Parathyroid adenoma (tissue), 2 donors: ENCODE results near the gene FSD2.
"Not testable (repeated sequence)": the region's sequence is repeated elsewhere in the genome, so short reads cannot be mapped to it uniquely, and the experiment has no call there.

Source experiments
- H2AFZ ChIP-seq: fragments of 300-600 bp; sonication (generic); one replicate; pipeline ENCODE4 v1.7.0; 2017; ENCODE audit warnings: antibody characterized with exemption, mild to moderate bottlenecking
- H3K27ac ChIP-seq: fragments of 300-600 bp; sonication (generic); one replicate; pipeline ENCODE4 v1.7.0; 2017
- H3K27me3 ChIP-seq: fragments of 300-600 bp; sonication (generic); one replicate; pipeline ENCODE4 v1.7.0; 2017; ENCODE audit warnings: low read length; ENCODE audit not compliant: control insufficient read depth, insufficient read depth
- H3K36me3 ChIP-seq: fragments of 300-600 bp; sonication (generic); one replicate; pipeline ENCODE4 v1.7.0; 2017; ENCODE audit warnings: low read length; ENCODE audit not compliant: control insufficient read depth, insufficient read depth
- H3K4me1 ChIP-seq: fragments of 300-600 bp; sonication (generic); one replicate; pipeline ENCODE4 v1.7.0; 2017; ENCODE audit warnings: control low read depth
- H3K4me2 ChIP-seq: fragments of 300-600 bp; sonication (generic); one replicate; pipeline ENCODE4 v1.7.0; 2017; ENCODE audit warnings: low read length
- H3K4me3 ChIP-seq: fragments of 300-600 bp; sonication (generic); one replicate; pipeline ENCODE4 v1.7.0; 2017; ENCODE audit warnings: low read depth, low read length
- H3K79me2 ChIP-seq: fragments of 300-600 bp; sonication (generic); one replicate; pipeline ENCODE4 v1.7.0; 2017; ENCODE audit warnings: control low read depth
- H3K9ac ChIP-seq: fragments of 300-600 bp; sonication (generic); one replicate; pipeline ENCODE4 v1.7.0; 2017; ENCODE audit warnings: mild to moderate bottlenecking
- H3K9me3 ChIP-seq: fragments of 300-600 bp; sonication (generic); one replicate; pipeline ENCODE4 v1.7.0; 2017; ENCODE audit warnings: low read length; ENCODE audit not compliant: control insufficient read depth
- TF ChIP-seq, protein P1 (sequence below): fragments of 300-600 bp; sonication (generic); IDR thresholded peaks from one replicate; pipeline ENCODE4 v1.7.0; 2017; ENCODE audit warnings: antibody characterized with exemption, mild to moderate bottlenecking
- donor health status: primary hyperparathyroidism.

FSD2 gene

DNA sequence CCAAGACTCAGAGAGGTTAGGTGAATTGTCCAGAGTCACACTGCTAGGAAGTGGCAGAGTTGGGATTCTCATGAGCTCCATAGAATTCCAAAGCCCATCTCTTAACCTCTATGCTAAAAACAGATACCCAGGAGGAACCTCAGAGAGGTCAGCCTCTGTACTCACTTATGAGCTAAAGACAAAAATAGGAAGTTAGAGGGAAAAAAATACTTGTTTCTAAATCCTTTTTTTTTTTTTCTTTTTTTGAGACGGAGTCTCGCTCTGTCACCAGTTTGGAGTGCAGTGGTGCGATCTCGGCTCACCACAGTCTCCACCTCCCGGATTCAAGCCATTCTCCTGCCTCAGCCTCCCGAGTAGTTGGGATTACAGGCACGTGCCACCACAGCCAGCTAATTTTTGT, 31.4 kb downstream of the FSD2 start:
- Histone ChIP-seq H3K4me2 (no peak overlapping the region), H2AFZ (no peak overlapping the region), H3K79me2 (no peaks in the 10 kb centered on the region), H3K9me3 (no peaks in the 10 kb centered on the region), H3K4me3 (no peak overlapping the region), H3K27me3 (no peaks in the 10 kb centered on the region), H3K36me3 (no peaks in the 10 kb centered on the region), H3K27ac (no peak overlapping the region), H3K4me1 (no peaks in the 10 kb centered on the region), H3K9ac (no peak overlapping the region)
- TF ChIP-seq, protein P1, sequence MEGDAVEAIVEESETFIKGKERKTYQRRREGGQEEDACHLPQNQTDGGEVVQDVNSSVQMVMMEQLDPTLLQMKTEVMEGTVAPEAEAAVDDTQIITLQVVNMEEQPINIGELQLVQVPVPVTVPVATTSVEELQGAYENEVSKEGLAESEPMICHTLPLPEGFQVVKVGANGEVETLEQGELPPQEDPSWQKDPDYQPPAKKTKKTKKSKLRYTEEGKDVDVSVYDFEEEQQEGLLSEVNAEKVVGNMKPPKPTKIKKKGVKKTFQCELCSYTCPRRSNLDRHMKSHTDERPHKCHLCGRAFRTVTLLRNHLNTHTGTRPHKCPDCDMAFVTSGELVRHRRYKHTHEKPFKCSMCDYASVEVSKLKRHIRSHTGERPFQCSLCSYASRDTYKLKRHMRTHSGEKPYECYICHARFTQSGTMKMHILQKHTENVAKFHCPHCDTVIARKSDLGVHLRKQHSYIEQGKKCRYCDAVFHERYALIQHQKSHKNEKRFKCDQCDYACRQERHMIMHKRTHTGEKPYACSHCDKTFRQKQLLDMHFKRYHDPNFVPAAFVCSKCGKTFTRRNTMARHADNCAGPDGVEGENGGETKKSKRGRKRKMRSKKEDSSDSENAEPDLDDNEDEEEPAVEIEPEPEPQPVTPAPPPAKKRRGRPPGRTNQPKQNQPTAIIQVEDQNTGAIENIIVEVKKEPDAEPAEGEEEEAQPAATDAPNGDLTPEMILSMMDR, result no peak

DNA sequence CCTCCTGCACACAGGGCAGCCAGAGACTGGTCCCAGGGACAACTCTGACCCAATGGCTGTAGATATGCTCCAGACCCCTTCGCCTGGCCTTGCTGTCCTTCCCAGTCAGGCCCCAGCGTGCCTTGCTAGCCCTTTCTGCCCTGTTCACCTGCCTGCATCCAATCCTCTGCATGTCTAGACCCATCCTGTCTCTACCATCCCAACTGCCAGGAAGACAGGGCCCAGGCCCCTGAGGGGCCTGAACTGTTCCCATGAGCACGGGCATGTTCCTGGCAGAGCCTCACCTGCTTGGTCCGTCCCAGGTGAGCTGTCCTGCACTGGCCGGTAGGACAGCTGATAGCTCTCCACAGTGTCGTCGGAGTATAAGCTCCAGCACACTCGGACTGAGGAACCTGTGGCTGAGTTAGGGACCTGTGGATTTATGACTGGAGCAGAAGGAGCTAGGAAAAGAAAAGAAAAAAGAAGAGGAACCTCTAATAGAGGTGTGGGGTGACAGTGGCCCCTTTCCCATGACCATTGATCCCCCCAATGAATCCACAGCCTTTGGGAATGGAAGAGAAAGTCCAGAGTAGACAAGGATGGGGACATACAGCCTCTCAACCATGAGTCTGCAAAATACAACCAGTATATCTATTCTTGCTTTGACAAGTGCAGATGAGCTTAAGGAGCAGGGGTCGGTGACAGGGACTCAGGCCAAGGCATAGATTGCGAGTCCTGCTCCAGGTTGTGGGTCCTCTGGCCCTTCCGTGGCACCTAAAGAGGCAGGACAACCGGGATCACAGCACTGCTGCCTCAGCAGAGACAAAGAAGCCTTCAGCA, 33.9 kb downstream of the FSD2 start:
- no peaks in the 10 kb centered on the region for H3K79me2 ChIP-seq
- H3K36me3 ChIP-seq, result no peaks in the 10 kb centered on the region
- no peak overlapping the region for H2AFZ ChIP-seq
- no peaks in the 10 kb centered on the region for H3K4me1 ChIP-seq
- H3K9me3 ChIP-seq, result no peaks in the 10 kb centered on the region
- no peak overlapping the region for H3K4me2 ChIP-seq
- H3K4me3 ChIP-seq, result no peak overlapping the region
- H3K27me3 ChIP-seq, result no peaks in the 10 kb centered on the region
- H3K9ac ChIP-seq, result no peak overlapping the region
- TF ChIP-seq, protein P1, result no peak
- H3K27ac ChIP-seq, result no peak overlapping the region

DNA sequence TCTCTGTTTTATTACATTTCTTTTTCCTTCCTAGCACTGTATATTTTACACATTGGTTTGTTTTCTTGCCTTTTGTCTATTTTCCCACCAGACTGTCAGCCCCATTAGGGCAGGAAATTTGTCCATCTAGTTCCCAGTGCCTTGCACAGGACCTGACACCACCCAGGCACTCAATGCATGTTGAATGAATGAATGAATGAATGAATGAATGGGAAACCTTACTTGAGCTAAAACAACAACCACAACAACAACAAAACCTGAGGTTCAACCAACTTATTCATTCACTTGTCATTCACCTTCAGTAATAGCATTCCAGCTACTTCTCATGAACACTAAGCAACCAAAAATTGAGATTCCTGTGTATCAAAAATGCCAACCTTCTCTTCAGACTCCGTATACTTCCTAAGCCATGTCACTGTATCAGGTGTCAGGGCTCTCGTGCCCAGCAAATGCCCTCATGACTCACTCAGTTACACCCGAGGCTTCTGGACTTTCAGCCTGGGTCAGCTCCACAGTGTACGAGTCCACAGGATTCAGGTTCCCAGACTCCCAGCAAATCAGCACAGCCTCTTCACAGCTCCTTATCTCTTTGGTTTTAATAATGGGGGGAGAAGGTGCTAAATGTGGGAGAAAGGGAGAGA, 37.3 kb downstream of the FSD2 start:
- Histone ChIP-seq H3K9ac (no peak overlapping the region), H2AFZ (no peak overlapping the region), H3K9me3 (no peaks in the 10 kb centered on the region), H3K4me2 (no peak overlapping the region), H3K79me2 (no peaks in the 10 kb centered on the region), H3K4me3 (no peak overlapping the region), H3K36me3 (no peaks in the 10 kb centered on the region), H3K27ac (no peak overlapping the region), H3K4me1 (no peaks in the 10 kb centered on the region), H3K27me3 (no peaks in the 10 kb centered on the region)
- TF ChIP-seq, protein P1, result no peak

DNA sequence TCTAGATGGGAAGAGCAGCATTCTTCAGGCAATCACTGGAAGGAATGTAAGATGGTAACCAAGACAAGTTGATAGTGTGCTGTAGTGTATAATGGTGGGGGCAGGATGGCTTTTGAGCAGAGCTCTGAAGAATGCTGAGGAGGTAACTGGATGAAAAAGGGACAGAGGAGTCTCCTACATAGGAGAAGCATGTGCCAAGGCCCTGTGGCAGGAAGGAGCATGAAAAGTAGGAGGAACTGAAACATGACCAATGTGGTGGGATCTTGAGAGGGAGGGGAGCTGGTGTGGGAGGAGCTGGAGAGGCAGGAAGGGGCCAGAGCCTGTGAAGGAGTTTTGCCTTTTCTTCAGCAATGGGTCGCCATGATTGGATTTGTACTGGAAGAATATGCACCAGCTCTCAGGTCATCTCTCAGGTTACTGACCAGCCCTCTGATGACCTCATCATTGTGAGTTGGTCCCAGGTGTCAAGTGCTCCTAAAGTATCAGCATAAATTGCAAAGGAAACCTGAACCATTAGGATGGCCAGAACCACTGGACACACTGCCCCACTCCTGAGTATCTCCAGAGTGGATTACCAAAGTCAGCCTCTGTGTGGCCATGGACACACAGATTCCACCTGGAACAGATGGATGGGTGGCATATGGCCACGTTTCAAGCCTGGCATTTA, 38.6 kb downstream of the FSD2 start:
- H3K79me2 ChIP-seq, result no peaks in the 10 kb centered on the region
- H3K36me3 ChIP-seq, result no peaks in the 10 kb centered on the region
- H3K9me3 ChIP-seq, result no peaks in the 10 kb centered on the region
- no peak overlapping the region for H3K27ac ChIP-seq
- H3K27me3 ChIP-seq, result no peaks in the 10 kb centered on the region
- no peak overlapping the region for H3K4me2 ChIP-seq
- no peaks in the 10 kb centered on the region for H3K4me1 ChIP-seq
- no peak overlapping the region for H3K4me3 ChIP-seq
- TF ChIP-seq, protein P1, result no peak
- H2AFZ ChIP-seq, result no peak overlapping the region
- no peak overlapping the region for H3K9ac ChIP-seq

DNA sequence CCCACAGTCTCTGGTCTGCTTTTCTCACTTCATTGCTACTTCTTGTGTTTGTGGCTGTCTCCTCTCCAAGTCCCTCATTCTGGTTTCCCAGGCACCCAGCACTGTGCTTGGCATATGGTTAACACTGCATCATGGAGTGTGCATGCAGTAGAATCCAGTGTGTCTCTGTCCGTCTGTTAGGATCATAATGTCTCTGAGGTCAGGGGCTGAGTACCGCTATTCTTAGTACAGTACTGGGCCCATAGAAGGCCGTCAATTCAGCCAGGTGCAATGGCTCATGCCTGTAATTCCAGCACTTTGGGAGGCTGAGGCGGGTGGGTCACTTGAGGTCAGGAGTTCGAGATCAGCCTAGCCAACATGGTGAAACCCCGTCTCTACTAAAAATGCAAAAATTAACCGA, 39.7 kb downstream of the FSD2 start:
- not testable (repeated sequence) for H3K4me2 ChIP-seq, H3K27me3 ChIP-seq, H3K79me2 ChIP-seq, H3K27ac ChIP-seq, H2AFZ ChIP-seq, H3K4me3 ChIP-seq, H3K4me1 ChIP-seq, H3K36me3 ChIP-seq, H3K9me3 ChIP-seq, H3K9ac ChIP-seq
